Brain microvascular endothelial cell (primary cell): Measurements from ENCODE around the gene TBCEL.

Experiments
- DNase-seq: peaks from one replicate; pipeline ENCODE4 v3.0.0-alpha.2; 2020
- H3K27ac ChIP-seq: fragments of 250-450 bp; sonication (Bioruptor Pico); 2 replicates; pipeline ENCODE4 v1.5.1; 2020; ENCODE audit warnings: mild to moderate bottlenecking, moderate library complexity
- H3K27me3 ChIP-seq: fragments of 250-450 bp; sonication (Bioruptor Pico); replicated peaks from 2 replicates; pipeline ENCODE4 v1.5.1; 2020; ENCODE audit warnings: mild to moderate bottlenecking
- H3K36me3 ChIP-seq: fragments of 250-450 bp; sonication (Bioruptor Pico); replicated peaks from 2 replicates; pipeline ENCODE4 v1.5.1; 2020; ENCODE audit warnings: mild to moderate bottlenecking
- H3K4me3 ChIP-seq: 2 replicates; pipeline ENCODE4 v1.5.1; 2011; ENCODE audit warnings: low read depth, mild to moderate bottlenecking, control low read depth, low read length, moderate library complexity
- in situ Hi-C: cut with HindIII; loops from 2 replicates; pipeline ENCODE4 v1.10.0; 2017; ENCODE audit warnings: low sequenced_read_pairs, low pct_ligation_motif_present
- TF ChIP-seq, protein P1 (sequence below): IDR thresholded peaks from 2 replicates; pipeline ENCODE4 v1.5.1; 2011; ENCODE audit warnings: low read depth, mild to moderate bottlenecking, moderate library complexity, low read length, control low read depth, inconsistent platforms; ENCODE audit errors: missing control alignments

Gene TBCEL

DNA sequence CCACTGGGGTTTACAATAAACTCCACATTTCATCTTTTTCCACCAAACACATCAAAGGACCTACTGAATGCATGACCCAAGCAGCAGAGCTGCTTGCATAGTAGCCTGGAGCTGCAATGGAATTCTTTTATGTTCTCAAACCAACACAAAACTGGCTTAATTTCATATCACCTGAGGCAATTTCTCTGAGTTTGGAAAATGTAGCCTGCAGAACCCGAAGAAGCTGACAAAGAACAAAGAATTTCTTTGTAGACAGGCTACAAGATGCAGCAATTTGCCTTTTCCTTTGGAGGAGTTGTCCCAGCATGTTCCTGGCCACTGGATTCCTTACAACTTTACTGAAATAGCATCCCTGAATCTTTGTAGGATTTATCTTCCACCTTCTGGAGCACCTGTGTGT, 71.7 kb downstream of the TBCEL start:
- Histone ChIP-seq H3K27me3 (no peaks in the 10 kb centered on the region), H3K27ac (no peak overlapping the region), H3K36me3 (no peaks in the 10 kb centered on the region), H3K4me3 (no peak overlapping the region)
- in situ Hi-C loops: no loop called here
- no peak for DNase-seq
- TF ChIP-seq, protein P1, sequence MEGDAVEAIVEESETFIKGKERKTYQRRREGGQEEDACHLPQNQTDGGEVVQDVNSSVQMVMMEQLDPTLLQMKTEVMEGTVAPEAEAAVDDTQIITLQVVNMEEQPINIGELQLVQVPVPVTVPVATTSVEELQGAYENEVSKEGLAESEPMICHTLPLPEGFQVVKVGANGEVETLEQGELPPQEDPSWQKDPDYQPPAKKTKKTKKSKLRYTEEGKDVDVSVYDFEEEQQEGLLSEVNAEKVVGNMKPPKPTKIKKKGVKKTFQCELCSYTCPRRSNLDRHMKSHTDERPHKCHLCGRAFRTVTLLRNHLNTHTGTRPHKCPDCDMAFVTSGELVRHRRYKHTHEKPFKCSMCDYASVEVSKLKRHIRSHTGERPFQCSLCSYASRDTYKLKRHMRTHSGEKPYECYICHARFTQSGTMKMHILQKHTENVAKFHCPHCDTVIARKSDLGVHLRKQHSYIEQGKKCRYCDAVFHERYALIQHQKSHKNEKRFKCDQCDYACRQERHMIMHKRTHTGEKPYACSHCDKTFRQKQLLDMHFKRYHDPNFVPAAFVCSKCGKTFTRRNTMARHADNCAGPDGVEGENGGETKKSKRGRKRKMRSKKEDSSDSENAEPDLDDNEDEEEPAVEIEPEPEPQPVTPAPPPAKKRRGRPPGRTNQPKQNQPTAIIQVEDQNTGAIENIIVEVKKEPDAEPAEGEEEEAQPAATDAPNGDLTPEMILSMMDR: no peak

DNA sequence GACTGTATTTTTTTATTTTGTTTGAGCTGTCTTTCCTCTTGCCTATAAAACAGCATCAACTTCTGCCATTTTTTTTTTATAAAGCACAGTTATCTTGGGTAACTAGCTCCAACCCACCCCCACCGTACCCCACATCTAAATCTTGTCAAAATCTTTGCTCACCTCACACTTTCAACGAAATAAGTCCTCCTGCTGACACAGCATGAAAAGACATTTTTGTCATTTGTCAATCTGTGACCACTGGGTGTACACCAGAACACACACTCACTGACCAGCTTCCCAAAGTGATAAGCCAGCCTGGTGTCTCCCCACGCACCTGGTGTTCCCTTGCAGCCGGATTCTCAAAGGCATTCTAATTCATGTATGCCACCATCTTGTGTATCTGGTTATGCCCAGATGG, 75.5 kb downstream of the TBCEL start:
- no peak overlapping the region for H3K4me3 ChIP-seq

DNA sequence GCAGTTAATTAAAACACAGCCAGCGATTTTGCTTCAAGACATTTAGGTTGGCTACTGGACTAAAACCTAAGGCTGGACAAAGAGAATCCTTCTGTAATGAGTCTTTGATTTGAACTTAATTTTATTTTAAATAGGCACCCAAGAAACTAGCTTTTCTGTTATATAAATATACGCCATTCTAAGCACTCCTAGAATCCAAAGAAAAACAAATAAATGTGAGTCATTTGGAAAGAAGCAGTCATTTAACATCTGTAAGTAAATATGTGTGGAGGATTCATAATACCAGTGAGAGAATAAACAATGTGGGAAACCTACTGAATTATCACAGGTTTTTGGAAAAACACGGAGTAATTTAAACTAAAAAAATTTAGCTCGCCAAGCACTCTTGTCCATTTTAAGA, 76.0 kb downstream of the TBCEL start:
- DNase-seq: no peak
- no peak overlapping the region for H3K27ac ChIP-seq
- in situ Hi-C loops: no loop called here
- no peak overlapping the region for H3K4me3 ChIP-seq
- no peaks in the 10 kb centered on the region for H3K36me3 ChIP-seq
- TF ChIP-seq, protein P1: no peak
- no peaks in the 10 kb centered on the region for H3K27me3 ChIP-seq

More for the DNA sequence above, 75.5 kb downstream of the TBCEL start:
- Histone ChIP-seq H3K27me3 (no peaks in the 10 kb centered on the region), H3K36me3 (no peaks in the 10 kb centered on the region), H3K27ac (no peak overlapping the region)
- DNase-seq: no peak
- TF ChIP-seq, protein P1: no peak
- in situ Hi-C loops: no loop called here

DNA sequence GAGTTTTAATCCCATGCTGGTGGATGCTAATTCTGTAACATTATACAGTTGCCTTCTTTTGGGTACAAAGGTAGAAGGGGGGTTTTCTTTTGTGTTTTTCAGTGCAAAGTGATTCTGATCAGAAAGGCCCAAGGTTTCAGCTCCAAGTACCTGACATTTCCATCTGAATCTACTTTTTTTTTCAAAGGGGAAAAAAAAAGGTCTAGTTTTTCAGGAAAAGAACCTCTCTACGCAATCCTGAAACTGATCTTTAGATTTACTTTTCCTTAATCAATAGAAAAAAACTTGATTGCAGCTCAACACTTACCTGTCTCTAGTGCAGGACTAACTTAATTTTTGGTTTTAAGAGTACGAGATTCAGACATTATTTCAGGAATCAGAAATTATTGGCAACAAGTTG, 77.0 kb downstream of the TBCEL start, which contains the start of gene TECTA:
TECTA (plus strand) TSS at position 301 of the 400 bp plus-strand sequence. CDS start 1,423 bp downstream, outside the sequence.
- DNase-seq: no peak
- no peak within 1 kb of the TSS for H3K4me3 ChIP-seq
- no peaks in the 10 kb centered on the region for H3K27me3 ChIP-seq
- in situ Hi-C loops: no loop called here
- no peak within 1 kb of the TSS for H3K27ac ChIP-seq
- TF ChIP-seq, protein P1: no peak
- H3K36me3 ChIP-seq: no peaks in the 10 kb centered on the region

DNA sequence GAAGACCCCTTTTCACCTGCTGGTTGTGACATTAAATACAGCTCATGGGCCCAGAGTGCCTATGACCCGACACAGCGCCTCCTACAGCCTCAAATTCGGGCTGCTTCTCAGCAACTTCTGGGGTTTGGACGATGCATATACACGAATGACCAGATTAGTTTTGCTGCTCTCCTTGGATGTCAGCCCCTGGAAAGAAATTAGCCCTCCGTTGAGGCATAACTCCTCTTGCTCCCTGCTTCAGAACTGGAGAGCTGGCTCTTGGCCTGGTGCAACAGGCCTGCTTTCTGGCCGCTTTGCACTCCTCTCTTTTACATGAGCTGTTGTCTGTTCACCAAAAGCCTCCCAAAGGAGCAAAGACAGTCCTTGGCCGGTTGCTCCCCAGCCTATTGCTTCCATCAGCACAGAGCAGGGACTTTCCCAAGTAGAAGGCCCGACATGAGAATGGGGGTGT, 80.4 kb downstream of the TBCEL start:
- no peaks in the 10 kb centered on the region for H3K36me3 ChIP-seq
- in situ Hi-C loops: no loop called here
- DNase-seq: no peak
- no peak overlapping the region for H3K4me3 ChIP-seq
- no peak overlapping the region for H3K27ac ChIP-seq
- TF ChIP-seq, protein P1: no peak
- no peaks in the 10 kb centered on the region for H3K27me3 ChIP-seq

DNA sequence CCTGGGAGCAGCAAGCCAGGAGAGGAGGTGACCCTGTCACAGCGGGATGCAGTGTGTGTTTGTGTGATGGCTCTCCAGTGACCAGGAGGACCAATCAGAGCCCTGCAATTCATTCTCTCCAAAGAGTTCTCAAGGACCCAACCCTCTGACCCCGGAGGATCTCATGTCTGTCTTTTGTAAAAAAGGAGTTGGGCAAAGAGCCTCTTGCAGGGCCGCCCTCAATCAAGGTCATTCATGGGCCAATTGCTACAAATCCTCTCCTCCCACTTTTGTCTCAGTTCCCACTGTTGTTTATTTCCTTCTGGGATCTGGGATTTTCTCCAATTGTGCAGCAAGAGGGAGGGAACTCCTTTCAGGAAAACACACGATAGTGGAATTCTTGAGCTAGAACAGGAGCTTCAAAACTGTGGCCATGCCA, 81.2 kb downstream of the TBCEL start:
- Histone ChIP-seq H3K36me3 (no peaks in the 10 kb centered on the region), H3K27ac (no peak overlapping the region), H3K4me3 (no peak overlapping the region), H3K27me3 (no peaks in the 10 kb centered on the region)
- no peak for DNase-seq
- TF ChIP-seq, protein P1: no peak
- in situ Hi-C loops: no loop called here
